Spinal cord (tissue), 10 donors: ENCODE results near the gene UBASH3A. TPM values are rescaled to one million over a fixed set of nuclear protein-coding genes. Genes with fewer than 3 reads are reported as not detected.
"Not testable (repeated sequence)": the region's sequence is repeated elsewhere in the genome, so short reads cannot be mapped to it uniquely, and the experiment has no call there.

Experiments used
- DNase-seq, 6 donors: peaks; one replicate each; pipeline versions ENCODE4 v3.0.0 to v3.0.0-alpha.2; 2013 to 2015; ENCODE audit warnings: low spot score in 6 of 6, low read depth in 4 of 6
- H3K27ac ChIP-seq: one replicate; pipeline ENCODE4 v1.5.1; 2013; ENCODE audit warnings: low read depth, low read length, control low read depth
- H3K27me3 ChIP-seq: one replicate; pipeline ENCODE4 v1.6.1; 2013; ENCODE audit warnings: low read length; ENCODE audit not compliant: control insufficient read depth, insufficient read depth
- H3K36me3 ChIP-seq: one replicate; pipeline ENCODE4 v1.6.1; 2013; ENCODE audit warnings: low read length; ENCODE audit not compliant: control insufficient read depth, insufficient read depth
- H3K4me1 ChIP-seq: one replicate; pipeline ENCODE4 v1.6.1; 2013; ENCODE audit warnings: low read length; ENCODE audit not compliant: control insufficient read depth, insufficient read depth
- H3K4me3 ChIP-seq: one replicate; pipeline ENCODE4 v1.5.1; 2013; ENCODE audit warnings: low read depth, low read length, control low read depth
- H3K9me3 ChIP-seq: one replicate; pipeline ENCODE4 v1.6.1; 2013; ENCODE audit warnings: low read length; ENCODE audit not compliant: control insufficient read depth, insufficient read depth
- WGBS: methylation state at CpG from one replicate; pipeline ENCODE4 v1.1.5; 2013; ENCODE audit warnings: missing lambda C conversion rate; ENCODE audit not compliant: insufficient coverage; 5-methylcytosine and 5-hydroxymethylcytosine counted together
- polyA plus RNA-seq, 2 donors: library from polyadenylated mRNA; unstranded; fragments of 120-200 nt; gene quantifications; one replicate each; pipeline ENCODE4 v1.2.1, GENCODE V29; 2013; ENCODE audit not compliant: insufficient read length in 2 of 2
- total RNA-seq, 2 donors: library from RNA; depleted of rRNA in 1 of 2; stranded (reverse); fragments of 120-200 nt in 1 of 2; fragments of >200 nt in 1 of 2; gene quantifications; one replicate each; pipeline versions ENCODE4 v1.2.3 to v1.2.4, GENCODE V29; 2013 to 2014
- donor health status: healthy.

Gene UBASH3A
- total and polyA plus RNA-seq, 4 donors = 0.06 TPM; not detected in 3

- Histone ChIP-seq H3K27ac (no peak overlapping the region), H3K36me3 (no peaks in the 10 kb centered on the region), H3K4me3 (no peak overlapping the region), H3K9me3 (no peaks in the 10 kb centered on the region), H3K4me1 (peaks cover 7% of the 10 kb centered on the region), H3K27me3 (no peaks in the 10 kb centered on the region)
- WGBS = 100% methylated on average over 1 of the region's 3 CpGs
- DNase-seq = no peak
These were observed 62.1 kb downstream of the UBASH3A start for GRCh38 chr21:42465803-42466127.

GRCh38 chr21:42466700-42467099 lies 63.0 kb downstream of the UBASH3A start:
- no peaks in the 10 kb centered on the region for H3K9me3 ChIP-seq
- H3K36me3 ChIP-seq = no peaks in the 10 kb centered on the region
- WGBS = 77% methylated on average over 8 of the region's 10 CpGs
- no peaks in the 10 kb centered on the region for H3K27me3 ChIP-seq
- H3K4me3 ChIP-seq = no peak overlapping the region
- DNase-seq = no peak
- H3K27ac ChIP-seq = no peak overlapping the region
- H3K4me1 ChIP-seq = peaks cover 4% of the 10 kb centered on the region

GRCh38 chr21:42467140-42467983 lies 63.7 kb downstream of the UBASH3A start:
- H3K27ac ChIP-seq = no peak overlapping the region

GRCh38 chr21:42468491-42469131 lies 64.9 kb downstream of the UBASH3A start:
- peak in 5 of 6 donors; percentile 26 to 79 (median 51) for DNase-seq
- 20% methylated on average over 1 of the region's 6 CpGs for WGBS
- H3K36me3 ChIP-seq = peaks cover 4% of the 10 kb centered on the region
- peaks cover 4% of the 10 kb centered on the region for H3K4me1 ChIP-seq
- H3K27me3 ChIP-seq = no peaks in the 10 kb centered on the region
- H3K4me3 ChIP-seq = no peak overlapping the region
- H3K9me3 ChIP-seq = no peaks in the 10 kb centered on the region
- peak overlapping the region; percentile 16 for H3K27ac ChIP-seq

More at GRCh38 chr21:42467140-42467983, 63.7 kb downstream of the UBASH3A start:
- peak in 1 of 6 donors; percentile 23 for DNase-seq
- peaks cover 4% of the 10 kb centered on the region for H3K4me1 ChIP-seq
- WGBS = 38% methylated on average over 11 of the region's 12 CpGs
- H3K36me3 ChIP-seq = peaks cover 3% of the 10 kb centered on the region
- H3K9me3 ChIP-seq = no peaks in the 10 kb centered on the region
- H3K27me3 ChIP-seq = no peaks in the 10 kb centered on the region
- H3K4me3 ChIP-seq = no peak overlapping the region

- no peaks in the 10 kb centered on the region for H3K27me3 ChIP-seq
- no peaks in the 10 kb centered on the region for H3K9me3 ChIP-seq
- no peak overlapping the region for H3K4me3 ChIP-seq
- H3K36me3 ChIP-seq = peaks cover 5% of the 10 kb centered on the region
- no peak overlapping the region for H3K27ac ChIP-seq
- H3K4me1 ChIP-seq = peaks cover 4% of the 10 kb centered on the region
- no peak for DNase-seq
- WGBS = no CpG with 5 or more reads among the region's 2 CpGs
These were observed 65.6 kb downstream of the UBASH3A start for GRCh38 chr21:42469272-42469671.

GRCh38 chr21:42469726-42470125 lies 66.0 kb downstream of the UBASH3A start:
- not testable (repeated sequence) for DNase-seq, H3K9me3 ChIP-seq
- 100% methylated on average over 3 of the region's 4 CpGs for WGBS

GRCh38 chr21:42471206-42471605 lies 67.5 kb downstream of the UBASH3A start:
- peaks cover 10% of the 10 kb centered on the region for H3K36me3 ChIP-seq

More at GRCh38 chr21:42469726-42470125, 66.0 kb downstream of the UBASH3A start:
- H3K4me3 ChIP-seq, H3K36me3 ChIP-seq, H3K4me1 ChIP-seq, H3K27me3 ChIP-seq, H3K27ac ChIP-seq: not testable (repeated sequence)

GRCh38 chr21:42471716-42472330 lies 68.1 kb downstream of the UBASH3A start:
- 98% methylated on average over 8 of the region's 13 CpGs for WGBS
- H3K27me3 ChIP-seq = no peaks in the 10 kb centered on the region
- H3K4me1 ChIP-seq = peaks cover 4% of the 10 kb centered on the region
- no peak for DNase-seq
- peaks cover 10% of the 10 kb centered on the region for H3K36me3 ChIP-seq
- no peak overlapping the region for H3K4me3 ChIP-seq
- H3K9me3 ChIP-seq = no peaks in the 10 kb centered on the region
- no peak overlapping the region for H3K27ac ChIP-seq

More at GRCh38 chr21:42471206-42471605, 67.5 kb downstream of the UBASH3A start:
- DNase-seq = no peak
- Histone ChIP-seq H3K4me3 (no peak overlapping the region), H3K4me1 (peaks cover 4% of the 10 kb centered on the region), H3K27me3 (no peaks in the 10 kb centered on the region), H3K9me3 (no peaks in the 10 kb centered on the region), H3K27ac (no peak overlapping the region)
- WGBS = 77% methylated on average over 9 of the region's 9 CpGs

- Histone ChIP-seq H3K4me1 (peaks cover 4% of the 10 kb centered on the region), H3K36me3 (peaks cover 10% of the 10 kb centered on the region), H3K27ac (no peak overlapping the region), H3K27me3 (no peaks in the 10 kb centered on the region), H3K4me3 (no peak overlapping the region), H3K9me3 (no peaks in the 10 kb centered on the region)
- DNase-seq = no peak
- WGBS = 92% methylated on average over 4 of the region's 7 CpGs
These were observed 68.8 kb downstream of the UBASH3A start for GRCh38 chr21:42472521-42472920.
